Thyroid gland (tissue), 4 donors: ENCODE results near the gene ABL2.

Experiments used
- CTCF ChIP-seq, 6 experiments: fragments of 200-600 bp in 3 of 6; fragments of 450-650 bp in 3 of 6; sonication (generic) in 3 of 6; IDR thresholded peaks; one replicate each; pipeline ENCODE4 v1.5.1; 2016 to 2019; ENCODE audit warnings: antibody characterized with exemption in 6 of 6, mild to moderate bottlenecking in 2 of 6, inconsistent platforms in 1 of 6, moderate library complexity in 1 of 6
- POLR2A ChIP-seq, 2 donors: fragments of 450-650 bp; IDR thresholded peaks; one replicate each; pipeline ENCODE4 v1.6.1; 2017; ENCODE audit warnings: antibody characterized with exemption in 2 of 2, mild to moderate bottlenecking in 2 of 2, moderate library complexity in 1 of 2

GRCh38 chr1:179120736-179121135 is 108.7 kb downstream of the ABL2 start:
- TF ChIP-seq POLR2A (IDR thresholded peaks at IDR 0.05) (no peak), CTCF (IDR thresholded peaks at IDR 0.05) (no peak)
